Stimulated activated CD8-positive, alpha-beta memory T cell treated with anti-CD3 and anti-CD28 coated beads, Interleukin-4, amount 100 ng/mL, for 1 hour (primary cell): ENCODE data around the gene DPM3.

Experiments used
- DNase-seq, 2 donors: peaks; one replicate each; pipeline ENCODE4 v3.0.0-alpha.2; 2020; ENCODE audit warnings: low read depth in 2 of 2, low spot score in 1 of 2

DPM3 gene

DNA sequence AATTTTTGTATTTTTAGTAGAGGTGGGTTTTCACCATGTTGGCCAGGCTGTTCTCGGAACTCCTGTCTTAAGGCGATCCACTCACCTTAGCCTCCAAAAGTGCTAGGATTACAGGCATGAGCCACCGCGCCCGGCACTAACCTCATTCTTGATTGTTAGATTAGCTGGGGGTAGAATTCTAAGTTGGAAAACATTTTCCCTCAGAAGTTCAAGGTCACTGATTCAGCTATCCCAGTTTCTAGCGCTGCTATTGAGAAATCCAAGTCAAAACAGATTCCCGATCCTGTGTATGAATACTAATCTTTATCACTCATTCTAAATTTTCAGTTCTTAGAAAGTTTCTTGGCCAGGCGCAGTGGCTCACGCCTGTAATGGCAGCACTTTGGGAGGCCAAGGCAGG, 37.0 kb downstream of the DPM3 start:
- DNase-seq, result no peak

DNA sequence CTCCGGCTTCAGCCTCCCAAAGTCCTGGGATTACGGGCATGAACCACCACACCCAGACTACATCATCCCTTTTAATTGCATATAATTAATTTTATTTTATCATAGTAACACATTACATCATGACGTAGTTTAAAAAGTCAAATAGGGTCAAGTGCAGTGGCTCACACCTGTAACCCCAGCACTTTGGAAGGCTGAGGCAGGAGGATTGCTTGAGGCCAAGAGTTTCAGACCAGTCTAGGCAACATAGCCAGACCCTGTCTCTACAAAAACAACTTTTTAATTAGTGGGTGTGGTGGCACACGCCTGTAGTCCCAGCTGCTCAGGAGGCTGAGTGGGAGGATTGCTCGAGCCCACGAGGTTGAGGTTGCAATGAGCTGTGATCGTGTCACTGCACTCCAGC, 41.0 kb downstream of the DPM3 start:
- no peak for DNase-seq

- DNase-seq, result no peak
Measured at GRCh38 chr1:155094622-155094948, 45.7 kb downstream of the DPM3 start.

- DNase-seq, result no peak
Measured at GRCh38 chr1:155093911-155094621, 46.3 kb downstream of the DPM3 start.

- no peak for DNase-seq
Measured at GRCh38 chr1:155092641-155093040, 47.7 kb downstream of the DPM3 start.

- DNase-seq, result no peak
Measured at GRCh38 chr1:155092131-155092530, 48.2 kb downstream of the DPM3 start.

DNA sequence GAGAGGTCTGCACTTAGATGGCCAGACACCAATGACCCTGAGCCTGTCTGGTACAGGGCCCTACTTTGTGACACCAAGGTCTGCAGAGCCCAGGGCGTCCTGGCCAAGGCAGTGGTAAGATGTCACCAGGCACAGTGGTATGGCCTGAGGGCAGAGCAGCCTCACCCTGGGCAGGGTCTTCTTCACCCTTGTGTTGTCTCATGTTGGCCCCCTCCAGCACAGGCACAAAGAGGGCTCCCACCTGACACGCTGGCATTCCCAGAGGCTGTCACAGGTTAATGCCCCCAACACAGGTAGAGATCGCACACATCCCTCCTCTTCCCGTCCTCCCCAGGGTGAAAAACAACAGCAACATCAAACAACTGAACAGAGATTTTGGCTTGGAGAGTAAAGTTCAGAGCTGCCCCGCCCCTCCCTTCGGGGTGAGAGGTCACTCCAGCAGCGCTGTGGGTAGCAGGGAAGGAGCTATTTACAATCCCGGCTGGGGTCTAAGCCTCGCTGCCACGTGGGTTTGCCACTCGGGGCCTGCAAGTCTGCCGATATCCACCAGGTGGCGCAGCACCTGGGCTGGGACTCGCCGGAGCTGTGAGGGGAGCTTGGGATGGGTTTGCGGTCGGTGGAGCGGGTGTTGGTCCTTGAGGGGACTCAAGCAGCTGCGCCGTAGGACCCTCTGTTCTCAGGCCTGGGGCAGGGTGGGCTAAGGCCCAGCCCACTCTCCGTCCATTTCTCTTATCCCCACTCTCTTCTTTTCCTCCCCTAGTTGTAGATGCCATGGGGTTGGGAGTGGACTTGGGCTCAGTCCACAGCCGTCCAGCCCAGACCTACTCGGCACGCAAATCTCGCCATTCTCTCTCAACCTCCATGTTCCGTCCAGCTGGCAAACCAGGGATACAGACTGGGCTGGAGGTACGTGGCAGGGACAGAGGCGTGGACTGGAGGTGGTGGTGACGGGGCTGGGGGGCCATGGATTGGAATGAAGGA, 49.0 kb downstream of the DPM3 start:
- peak; percentile 65 to 70 for DNase-seq
